ENCODE measurements around the gene SPRY1. TPM values are rescaled to one million over a fixed set of nuclear protein-coding genes. Genes with fewer than 3 reads are reported as not detected.

The SPRY1 gene
- total and polyA plus RNA-seq, 9 of the 15 experiments (the other 6 are each of a cell fraction or from before 2014, with no cell fraction given), result 0.18 to 1.9 (median 0.45) TPM; not detected in 1

- TF ChIP-seq ZNF318 (IDR thresholded peaks at IDR 0.05; ENCODE audit: borderline replicate concordance in 1 of 2, low read depth in 1 of 2) (peak in 1 of 2 experiments; percentile 66; a peak in 2 of 4 replicates), ZNF445 (CRISPR knock-in tag; IDR thresholded peaks at IDR 0.05; ENCODE audit: low read depth) (peak; percentile 95), EGR1 (conservative IDR thresholded peaks at IDR 0.05) (peak; percentile 59), EP300 (IDR thresholded peaks at IDR 0.05; ENCODE audit: low read length) (peak; percentile 99), MCM7 (IDR thresholded peaks at IDR 0.05) (no peak), ID3 (CRISPR knock-in tag; IDR thresholded peaks at IDR 0.05) (peak; percentile 92), ID3 (tag; IDR thresholded peaks at IDR 0.05) (peak; percentile 100), ZMIZ1 (IDR thresholded peaks at IDR 0.05; ENCODE audit: low read depth in 2 of 2, low read length in 2 of 2) (peak in 1 of 2 experiments; percentile 98; a peak in 2 of 4 replicates), HDAC2 (IDR thresholded peaks at IDR 0.05) (peak; percentile 95), ZNF561 (CRISPR knock-in tag; conservative IDR thresholded peaks at IDR 0.05) (peak; percentile 90), ZNF224 (CRISPR knock-in tag; IDR thresholded peaks at IDR 0.05) (no peak), ASH1L (IDR thresholded peaks at IDR 0.05; ENCODE audit: borderline replicate concordance, low read depth, partially characterized antibody) (no peak), CHD4 (IDR thresholded peaks at IDR 0.05; ENCODE audit: insufficient read depth, insufficient replicate concordance, low read depth, low read length, poor library complexity, severe bottlenecking) (no peak), ZNF134 (CRISPR knock-in tag; conservative IDR thresholded peaks at IDR 0.05) (peak; percentile 92), LARP7 (IDR thresholded peaks at IDR 0.05) (no peak), EP400 (IDR thresholded peaks at IDR 0.05) (peak; percentile 41)
Observed at GRCh38 chr4:123349421-123350190, 47.0 kb upstream of the SPRY1 start (continued).

Measured in K562 (cell line).